Effector CD4-positive, alpha-beta T cell (primary cell): ENCODE results near the gene CAPZB.
"Not testable (repeated sequence)": the region's sequence is repeated elsewhere in the genome, so short reads cannot be mapped to it uniquely, and the experiment has no call there.

Experiments used
- DNase-seq: peaks from one replicate; pipeline ENCODE4 v3.0.0-alpha.2; 2020
- total RNA-seq: gene quantifications from one replicate; lab custom pipeline; 2026; lab: John Stamatoyannopoulos, UW

Gene CAPZB
- total RNA-seq, result 159 reads per million, percentile 90 among the genes with 10 or more reads in this experiment

- peak; percentile 92 for DNase-seq
These were observed at the start of gene CAPZB for GRCh38 chr1:19485362-19486187. Gene CAPZB (minus strand): TSS chr1:19485539. CDS start chr1:19485438, 101 bp downstream.

GRCh38 chr1:19534281-19534680 lies 48.9 kb upstream of the CAPZB start:
- no peak for DNase-seq

- no peak for DNase-seq
These were observed 48.3 kb upstream of the CAPZB start for GRCh38 chr1:19533626-19534025.

- no peak for DNase-seq
These were observed 47.2 kb upstream of the CAPZB start for GRCh38 chr1:19532519-19532918.

GRCh38 chr1:19529664-19530063 lies 44.3 kb upstream of the CAPZB start:
- no peak for DNase-seq

- no peak for DNase-seq
These were observed 43.1 kb upstream of the CAPZB start for GRCh38 chr1:19528438-19528837.

GRCh38 chr1:19525607-19526545 lies 40.5 kb upstream of the CAPZB start:
- no peak for DNase-seq

GRCh38 chr1:19524791-19525190 lies 39.5 kb upstream of the CAPZB start:
- no peak for DNase-seq

GRCh38 chr1:19522570-19522969 lies 37.2 kb upstream of the CAPZB start:
- not testable (repeated sequence) for DNase-seq

GRCh38 chr1:19521411-19521810 lies 36.1 kb upstream of the CAPZB start:
- DNase-seq, result no peak

- DNase-seq, result no peak
These were observed 31.7 kb upstream of the CAPZB start for GRCh38 chr1:19517017-19517416.

GRCh38 chr1:19515201-19515600 lies 29.9 kb upstream of the CAPZB start:
- no peak for DNase-seq

- no peak for DNase-seq
These were observed 29.1 kb upstream of the CAPZB start for GRCh38 chr1:19514391-19514831.

- no peak for DNase-seq
These were observed 27.2 kb upstream of the CAPZB start for GRCh38 chr1:19512545-19512944.

- DNase-seq, result no peak
These were observed 25.8 kb upstream of the CAPZB start for GRCh38 chr1:19511116-19511515.

GRCh38 chr1:19509647-19510046 lies 24.3 kb upstream of the CAPZB start:
- DNase-seq, result not testable (repeated sequence)

- DNase-seq, result no peak
These were observed 22.2 kb upstream of the CAPZB start for GRCh38 chr1:19507516-19507915.

GRCh38 chr1:19505693-19506457 lies 20.5 kb upstream of the CAPZB start:
- no peak for DNase-seq

- no peak for DNase-seq
These were observed 19.7 kb upstream of the CAPZB start for GRCh38 chr1:19504796-19505692.

GRCh38 chr1:19502284-19502683 lies 16.9 kb upstream of the CAPZB start:
- DNase-seq, result not testable (repeated sequence)

- DNase-seq, result not testable (repeated sequence)
These were observed 14.5 kb upstream of the CAPZB start for GRCh38 chr1:19499887-19500286.
